Measurements from ENCODE around the gene KLF11. TPM values are rescaled to one million over a fixed set of nuclear protein-coding genes. Genes with fewer than 3 reads are reported as not detected.
"Not testable (repeated sequence)": the region's sequence is repeated elsewhere in the genome, so short reads cannot be mapped to it uniquely, and the experiment has no call there.

KLF11 gene
- total and polyA plus RNA-seq, 11 donors = 5.4 to 43.8 (median 19.4) TPM

DNA sequence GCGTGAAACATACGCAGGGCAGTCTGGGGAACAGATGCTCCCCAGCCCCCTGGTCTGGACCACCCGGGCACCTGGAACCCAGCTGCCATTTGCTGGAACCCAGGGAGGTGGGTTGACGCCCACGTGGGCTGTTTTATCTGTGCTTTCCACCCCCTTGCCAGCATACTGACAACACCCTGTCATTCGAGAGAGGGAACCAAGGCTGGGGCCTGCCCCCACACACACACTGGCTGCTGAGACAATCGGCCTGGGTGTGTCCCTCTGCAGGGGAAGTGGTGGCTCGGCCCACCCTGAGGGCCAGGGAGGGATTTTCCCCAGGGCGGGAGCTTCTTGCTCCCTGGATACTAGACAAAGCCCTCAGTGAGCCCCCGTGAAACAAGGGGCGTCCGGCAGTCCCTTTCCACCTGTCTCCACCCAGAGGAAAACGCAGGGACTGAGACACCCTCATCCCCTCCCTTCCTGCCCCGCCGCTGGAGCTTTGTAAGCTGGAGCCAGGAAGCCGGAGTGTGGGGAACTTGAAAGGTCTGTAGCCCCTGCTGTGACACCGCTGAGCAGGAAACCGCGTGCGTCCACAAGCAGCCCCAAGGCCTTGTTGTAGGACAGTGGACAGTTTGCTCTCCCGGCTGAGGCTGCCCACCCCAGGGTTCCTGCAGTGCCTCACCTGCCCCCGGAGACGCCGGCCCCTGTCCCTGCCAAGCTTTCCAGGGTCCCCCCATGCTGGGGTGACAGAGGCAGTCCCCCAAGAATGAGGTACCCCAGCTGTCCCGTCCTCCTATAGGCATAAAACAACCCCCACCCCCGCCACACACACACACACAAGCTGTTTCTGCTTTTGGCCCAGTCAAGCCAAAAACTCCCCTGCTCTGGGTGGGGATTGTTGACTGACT lies 14.1 kb upstream of the KLF11 start:
- Histone ChIP-seq H3K27ac (peak overlapping the region; percentile 68 to 93 (median 80)), H3K4me3 (peak overlapping the region in 7 of 12 donors; percentile 0 to 50 (median 9))
- WGBS, 4 donors = 37 to 69% (median 48%) methylated on average over 20 to 26 of the region's 26 CpGs

GRCh38 chr2:10029875-10030223 lies 13.5 kb upstream of the KLF11 start:
- no peak for ATAC-seq
- Histone ChIP-seq H3K27me3 (no peaks in the 10 kb centered on the region), H3K9me3 (no peaks in the 10 kb centered on the region), H3K4me1 (peaks cover 3 to 57% (median 29%) of the 10 kb centered on the region in 12 donors), H3K4me3 (peak overlapping the region in 3 of 12 donors; percentile 0 to 50 (median 29)), H3K36me3 (no peaks in the 10 kb centered on the region), H3K27ac (peak overlapping the region; percentile 68 to 93 (median 80))
- TF ChIP-seq CTCF (IDR thresholded peaks at IDR 0.05) (no peak), POLR2A (IDR thresholded peaks at IDR 0.05) (no peak)
- WGBS, 4 donors = 75 to 80% (median 79%) methylated on average over 7 of the region's 7 CpGs
- intact Hi-C loops (cut with DNase I) = loop anchor here in 3 of 10 donors (5.0 kb wide), 2 partner anchors 38 to 43 kb away; no protein-coding TSS in a partner anchor
- no peak for DNase-seq

More for the DNA sequence above, 14.1 kb upstream of the KLF11 start:
- peaks cover 3 to 51% (median 27%) of the 10 kb centered on the region in 12 donors for H3K4me1 ChIP-seq
- peak; percentile 74 to 95 (median 86) for ATAC-seq
- H3K9me3 ChIP-seq = no peaks in the 10 kb centered on the region
- no peaks in the 10 kb centered on the region for H3K27me3 ChIP-seq
- peak; percentile 81 to 87 (median 85) for DNase-seq
- TF ChIP-seq CTCF (IDR thresholded peaks at IDR 0.05) (peak in 4 of 12 donors; percentile 14 to 32 (median 24)), POLR2A (IDR thresholded peaks at IDR 0.05) (peak in 1 of 2 donors; percentile 30)
- H3K36me3 ChIP-seq = no peaks in the 10 kb centered on the region
- intact Hi-C loops (cut with DNase I) = loop anchor here in 3 of 10 donors (5.0 kb wide), 2 partner anchors 37 to 42 kb away; no protein-coding TSS in a partner anchor

DNA sequence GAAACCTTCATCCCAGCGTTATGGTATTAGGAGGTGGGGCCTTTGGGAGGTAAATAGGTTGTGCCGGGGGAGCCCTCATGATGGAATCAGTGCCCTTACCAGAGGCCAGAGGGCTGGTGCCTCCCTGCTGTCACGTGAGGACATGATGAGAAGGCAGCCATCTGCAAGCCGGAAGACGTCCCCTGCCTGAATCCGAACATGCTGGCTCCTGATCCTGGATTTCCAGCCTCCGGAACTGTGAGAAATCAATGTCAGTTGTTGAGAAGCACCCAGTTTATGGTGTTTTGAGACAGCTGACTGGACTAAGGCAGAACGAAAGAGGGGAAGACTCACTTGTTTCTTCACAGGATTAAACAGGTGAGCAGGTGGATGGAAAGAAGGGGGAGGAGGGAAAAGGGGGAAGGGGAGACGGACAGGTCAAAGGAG lies 13.0 kb upstream of the KLF11 start:
- Histone ChIP-seq H3K27me3 (no peaks in the 10 kb centered on the region), H3K9me3 (no peaks in the 10 kb centered on the region), H3K4me1 (peaks cover 3 to 62% (median 33%) of the 10 kb centered on the region in 12 donors), H3K36me3 (no peaks in the 10 kb centered on the region), H3K27ac (peak overlapping the region in 10 of 12 donors; percentile 70 to 93 (median 82)), H3K4me3 (no peak overlapping the region)
- DNase-seq (peak in 2 of 5 donors; percentile 25 to 33), ATAC-seq (no peak)
- WGBS, 4 donors = 53 to 65% (median 61%) methylated on average over 9 of the region's 9 CpGs
- TF ChIP-seq CTCF (IDR thresholded peaks at IDR 0.05) (no peak), POLR2A (IDR thresholded peaks at IDR 0.05) (no peak)
- intact Hi-C loops (cut with DNase I) = no loop called here

DNA sequence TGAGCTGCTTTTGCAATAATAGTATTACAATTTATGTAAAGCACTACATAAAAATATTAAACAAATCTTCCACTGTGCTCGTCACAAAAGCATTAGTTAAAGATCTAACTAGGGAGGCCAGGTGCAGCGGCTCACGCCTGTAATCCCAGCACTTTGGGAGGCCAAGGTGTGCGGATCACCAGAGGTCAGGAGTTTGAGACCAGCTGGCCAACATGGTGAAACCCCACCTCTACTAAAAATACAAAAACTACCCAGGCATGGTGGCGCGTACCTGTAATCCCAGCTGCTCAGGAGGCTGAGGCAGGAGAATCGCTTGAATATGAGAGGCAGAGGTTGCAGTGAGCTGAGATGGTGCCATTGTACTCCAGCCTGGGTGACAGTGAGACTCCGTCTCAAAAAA lies 12.6 kb upstream of the KLF11 start:
- DNase-seq = peak in 2 of 5 donors; percentile 15 to 17
- intact Hi-C loops (cut with DNase I) = not testable (repeated sequence)
- H3K27ac ChIP-seq = peak overlapping the region in 4 of 12 donors; percentile 78 to 88 (median 83)

More for the DNA sequence above, 12.6 kb upstream of the KLF11 start:
- not testable (repeated sequence) for H3K27me3 ChIP-seq, ATAC-seq, H3K36me3 ChIP-seq, H3K9me3 ChIP-seq, H3K4me3 ChIP-seq
- WGBS, 4 donors = 90 to 98% (median 96%) methylated on average over 8 of the region's 8 CpGs
- H3K4me1 ChIP-seq = peaks cover 5 to 66% (median 38%) of the 10 kb centered on the region in 12 donors
